ENCODE measurements around the gene CRELD1.

DNA sequence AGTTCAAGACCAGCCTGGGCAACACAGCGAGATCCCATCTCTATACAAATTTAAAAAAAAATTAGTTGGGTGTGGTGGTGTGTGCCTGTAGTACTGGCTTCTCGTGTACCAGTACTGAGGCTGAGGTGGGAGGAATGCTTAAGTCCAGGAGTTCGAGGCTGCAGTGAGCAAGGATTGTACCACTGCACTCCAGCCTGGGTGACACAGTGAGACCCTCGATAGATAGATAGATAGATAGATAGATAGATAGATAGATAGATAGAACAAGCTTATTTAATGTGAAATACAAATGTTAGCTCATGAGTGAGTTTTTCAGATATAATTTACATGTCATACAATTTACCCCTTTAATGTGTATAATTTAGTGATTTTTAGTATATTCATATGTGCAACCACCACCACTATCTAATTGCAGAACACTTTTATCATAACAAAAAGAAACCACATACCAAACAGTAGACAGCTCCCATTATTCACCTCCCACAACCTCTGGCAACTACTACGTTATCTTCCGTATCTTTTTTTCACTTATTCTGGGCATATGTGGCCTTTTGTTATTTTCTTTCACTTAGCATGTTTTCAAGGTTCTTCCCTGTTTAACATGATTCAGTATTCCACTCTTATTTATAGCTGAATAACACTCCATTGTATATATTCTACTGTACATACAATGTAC lies 31.7 kb downstream of the CRELD1 start:
- TF ChIP-seq GATA2 (IDR thresholded peaks at IDR 0.05; ENCODE audit: low read depth, low read length) (no peak), GATA3 (IDR thresholded peaks at IDR 0.05; ENCODE audit: low read depth, low read length) (no peak)
